ENCODE results near the gene KRT28.

KRT28 gene

GRCh38 chr17:40824015-40824832 lies 24.5 kb upstream of the KRT28 start:
- TF ChIP-seq ZNF8 (CRISPR knock-in tag; IDR thresholded peaks at IDR 0.05): no peak
- no peak for ATAC-seq

- TF ChIP-seq CREB5 (CRISPR knock-in tag; IDR thresholded peaks at IDR 0.05; ENCODE audit: low read depth) (no peak), ISL1 (CRISPR knock-in tag; IDR thresholded peaks at IDR 0.05) (no peak)
- ATAC-seq: no peak
Observed at GRCh38 chr17:40822132-40822812, 22.5 kb upstream of the KRT28 start, which contains the start of gene KRT10. TSS of gene KRT10 (minus strand) at chr17:40822614. CDS start at chr17:40822585, 29 bp downstream.

GRCh38 chr17:40821536-40821935 lies 21.8 kb upstream of the KRT28 start:
- no peak for ATAC-seq
- TF ChIP-seq TCF4 (CRISPR knock-in tag; IDR thresholded peaks at IDR 0.05; ENCODE audit: borderline replicate concordance) (no peak), ZNF70 (CRISPR knock-in tag; IDR thresholded peaks at IDR 0.05) (no peak), POU6F1 (CRISPR knock-in tag; IDR thresholded peaks at IDR 0.05; ENCODE audit: borderline replicate concordance, low read depth) (no peak), ISL1 (CRISPR knock-in tag; IDR thresholded peaks at IDR 0.05) (no peak), RARB (CRISPR knock-in tag; IDR thresholded peaks at IDR 0.05) (no peak), CSRNP3 (CRISPR knock-in tag; IDR thresholded peaks at IDR 0.05) (no peak), OSR1 (CRISPR knock-in tag; IDR thresholded peaks at IDR 0.05) (no peak), GLIS3 (CRISPR knock-in tag; IDR thresholded peaks at IDR 0.05) (no peak), ZNF8 (CRISPR knock-in tag; IDR thresholded peaks at IDR 0.05) (no peak), ARNTL (CRISPR knock-in tag; IDR thresholded peaks at IDR 0.05; ENCODE audit: borderline replicate concordance, low read depth) (no peak), ZFP30 (CRISPR knock-in tag; IDR thresholded peaks at IDR 0.05) (no peak), CREB5 (CRISPR knock-in tag; IDR thresholded peaks at IDR 0.05; ENCODE audit: low read depth) (no peak), SNAI2 (CRISPR knock-in tag; IDR thresholded peaks at IDR 0.05) (no peak), ZC3H10 (CRISPR knock-in tag; IDR thresholded peaks at IDR 0.05) (no peak), ZNF565 (CRISPR knock-in tag; conservative IDR thresholded peaks at IDR 0.05; ENCODE audit: low read depth) (no peak), ESRRG (CRISPR knock-in tag; IDR thresholded peaks at IDR 0.05) (no peak), CSDC2 (CRISPR knock-in tag; IDR thresholded peaks at IDR 0.05) (no peak), TOX (CRISPR knock-in tag; IDR thresholded peaks at IDR 0.05; ENCODE audit: borderline replicate concordance) (no peak), ZFP3 (CRISPR knock-in tag; IDR thresholded peaks at IDR 0.05) (no peak)

GRCh38 chr17:40820228-40820838 lies 20.6 kb upstream of the KRT28 start:
- TF ChIP-seq OSR1 (CRISPR knock-in tag; IDR thresholded peaks at IDR 0.05): no peak
- TF ChIP-seq CSRNP3 (CRISPR knock-in tag; IDR thresholded peaks at IDR 0.05): no peak
- TF ChIP-seq ZNF8 (CRISPR knock-in tag; IDR thresholded peaks at IDR 0.05): no peak
- TF ChIP-seq ZFP30 (CRISPR knock-in tag; IDR thresholded peaks at IDR 0.05): no peak
- TF ChIP-seq TOX (CRISPR knock-in tag; IDR thresholded peaks at IDR 0.05; ENCODE audit: borderline replicate concordance): no peak
- TF ChIP-seq PATZ1 (CRISPR knock-in tag; IDR thresholded peaks at IDR 0.05; ENCODE audit: borderline replicate concordance): no peak
- no peak for ATAC-seq
